Subcutaneous abdominal adipose tissue (tissue), 5 donors: ENCODE results near the gene ATP8B2.
A peak's percentile ranks its signal among the peaks of the same experiment; 100 is the strongest.

Source experiments
- H3K27ac ChIP-seq: one replicate; pipeline ENCODE4 v1.7.0; 2013; ENCODE audit warnings: low read depth, mild to moderate bottlenecking, inconsistent platforms, low read length, moderate library complexity
- H3K27me3 ChIP-seq, 5 donors: one replicate each; pipeline ENCODE4 v1.7.0; 2013; ENCODE audit warnings: low read length in 5 of 5, inconsistent platforms in 1 of 5; ENCODE audit not compliant: control insufficient read depth in 5 of 5, insufficient read depth in 4 of 5
- H3K36me3 ChIP-seq, 5 donors: one replicate each; pipeline ENCODE4 v1.7.0; 2013; ENCODE audit warnings: low read length in 5 of 5; ENCODE audit not compliant: control insufficient read depth in 5 of 5, insufficient read depth in 5 of 5
- H3K4me1 ChIP-seq, 5 donors: one replicate each; pipeline ENCODE4 v1.7.0; 2013; ENCODE audit warnings: low read length in 5 of 5, mild to moderate bottlenecking in 3 of 5, moderate library complexity in 1 of 5; ENCODE audit not compliant: control insufficient read depth in 5 of 5, insufficient read depth in 5 of 5
- H3K4me3 ChIP-seq, 5 donors: one replicate each; pipeline ENCODE4 v1.7.0; 2013; ENCODE audit warnings: low read length in 5 of 5, low read depth in 1 of 5
- H3K9ac ChIP-seq, 5 donors: one replicate each; pipeline ENCODE4 v1.7.0; 2013; ENCODE audit warnings: low read length in 5 of 5, mild to moderate bottlenecking in 4 of 5, moderate library complexity in 3 of 5
- H3K9me3 ChIP-seq, 5 donors: one replicate each; pipeline ENCODE4 v1.7.0; 2013; ENCODE audit warnings: low read length in 5 of 5; ENCODE audit not compliant: control insufficient read depth in 5 of 5
- donor health status: healthy.
- donor health status: healthy.
- donor health status: healthy.
- donor health status: healthy.
- donor health status: healthy.

Gene ATP8B2

DNA sequence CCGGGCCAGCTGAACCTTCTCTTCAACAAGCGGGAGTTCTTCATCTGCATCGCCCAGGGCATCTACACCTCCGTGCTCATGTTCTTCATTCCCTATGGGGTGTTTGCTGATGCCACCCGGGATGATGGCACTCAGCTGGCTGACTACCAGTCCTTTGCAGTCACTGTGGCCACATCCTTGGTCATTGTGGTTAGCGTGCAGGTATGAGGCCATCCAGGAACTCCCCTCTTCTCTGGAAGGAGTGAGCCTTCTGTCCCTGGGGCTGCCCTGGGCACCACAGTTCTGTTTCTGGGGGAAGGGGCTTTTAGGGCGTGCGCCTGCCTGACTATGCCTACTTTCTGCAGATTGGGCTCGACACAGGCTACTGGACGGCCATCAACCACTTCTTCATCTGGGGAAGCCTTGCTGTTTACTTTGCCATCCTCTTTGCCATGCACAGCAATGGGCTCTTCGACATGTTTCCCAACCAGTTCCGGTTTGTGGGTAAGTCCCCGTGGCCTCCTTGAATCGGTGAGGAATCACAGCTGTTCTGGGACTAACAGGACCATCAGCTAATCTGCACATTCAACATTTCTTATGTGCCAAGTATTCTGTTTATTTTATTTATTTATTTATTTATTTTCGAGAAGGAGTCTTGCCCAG, 21.1 kb downstream of the ATP8B2 start:
- Histone ChIP-seq H3K36me3 (peaks cover 0 to 72% (median 66%) of the 10 kb centered on the region in 5 donors), H3K9me3 (no peaks in the 10 kb centered on the region), H3K27me3 (no peaks in the 10 kb centered on the region), H3K4me1 (peaks cover 0 to 5% (median 0%) of the 10 kb centered on the region in 5 donors), H3K27ac (no peak overlapping the region), H3K9ac (no peak overlapping the region), H3K4me3 (no peak overlapping the region)

GRCh38 chr1:154347961-154348360, 22.6 kb downstream of the ATP8B2 start:
- Histone ChIP-seq H3K4me3 (no peak overlapping the region), H3K9me3 (no peaks in the 10 kb centered on the region), H3K36me3 (peaks cover 0 to 57% (median 53%) of the 10 kb centered on the region in 5 donors), H3K4me1 (peaks cover 0 to 16% (median 10%) of the 10 kb centered on the region in 5 donors), H3K9ac (no peak overlapping the region), H3K27ac (no peak overlapping the region), H3K27me3 (no peaks in the 10 kb centered on the region)

GRCh38 chr1:154348429-154349076, 23.2 kb downstream of the ATP8B2 start:
- Histone ChIP-seq H3K4me3 (no peak overlapping the region), H3K27me3 (no peaks in the 10 kb centered on the region), H3K27ac (no peak overlapping the region), H3K9me3 (no peaks in the 10 kb centered on the region), H3K36me3 (peaks cover 0 to 51% (median 47%) of the 10 kb centered on the region in 5 donors), H3K9ac (no peak overlapping the region), H3K4me1 (peaks cover 0 to 22% (median 16%) of the 10 kb centered on the region in 5 donors)

DNA sequence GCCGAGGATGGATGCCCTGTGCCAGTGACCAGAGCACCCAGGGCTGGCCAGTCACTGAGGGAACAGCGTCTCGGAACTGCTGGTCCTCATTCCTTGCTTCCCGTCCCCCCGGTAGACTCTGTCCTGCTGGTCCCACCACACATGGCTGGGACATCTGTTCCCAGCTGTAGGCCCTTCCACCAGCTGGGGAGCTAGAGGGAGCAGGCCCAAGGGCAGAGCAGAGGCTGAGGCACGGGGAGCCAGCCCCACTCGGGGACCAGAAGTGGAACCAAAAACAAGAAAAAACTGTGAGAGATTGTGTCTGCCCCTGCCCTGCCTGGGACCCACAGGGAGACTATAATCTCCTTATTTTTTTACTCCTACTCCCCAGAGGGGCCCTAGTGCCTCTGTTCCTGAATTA, 23.8 kb downstream of the ATP8B2 start:
- H3K27ac ChIP-seq: no peak overlapping the region
- H3K4me3 ChIP-seq: no peak overlapping the region
- no peaks in the 10 kb centered on the region for H3K9me3 ChIP-seq
- H3K27me3 ChIP-seq: no peaks in the 10 kb centered on the region
- peaks cover 0 to 27% (median 21%) of the 10 kb centered on the region in 5 donors for H3K4me1 ChIP-seq
- no peak overlapping the region for H3K9ac ChIP-seq
- peaks cover 0 to 46% (median 42%) of the 10 kb centered on the region in 5 donors for H3K36me3 ChIP-seq

GRCh38 chr1:154350383-154350782, 25.1 kb downstream of the ATP8B2 start:
- no peak overlapping the region for H3K9ac ChIP-seq
- H3K27ac ChIP-seq: no peak overlapping the region
- no peak overlapping the region for H3K4me3 ChIP-seq
- no peaks in the 10 kb centered on the region for H3K9me3 ChIP-seq
- H3K4me1 ChIP-seq: peaks cover 0 to 27% (median 21%) of the 10 kb centered on the region in 5 donors
- no peaks in the 10 kb centered on the region for H3K27me3 ChIP-seq
- H3K36me3 ChIP-seq: peaks cover 0 to 33% (median 29%) of the 10 kb centered on the region in 5 donors

GRCh38 chr1:154351363-154352068, 26.2 kb downstream of the ATP8B2 start:
- peaks cover 0 to 22% (median 18%) of the 10 kb centered on the region in 5 donors for H3K36me3 ChIP-seq
- H3K4me1 ChIP-seq: peaks cover 0 to 27% (median 21%) of the 10 kb centered on the region in 5 donors
- no peak overlapping the region for H3K27ac ChIP-seq
- H3K9me3 ChIP-seq: no peaks in the 10 kb centered on the region
- H3K9ac ChIP-seq: no peak overlapping the region
- H3K4me3 ChIP-seq: no peak overlapping the region
- H3K27me3 ChIP-seq: no peaks in the 10 kb centered on the region

DNA sequence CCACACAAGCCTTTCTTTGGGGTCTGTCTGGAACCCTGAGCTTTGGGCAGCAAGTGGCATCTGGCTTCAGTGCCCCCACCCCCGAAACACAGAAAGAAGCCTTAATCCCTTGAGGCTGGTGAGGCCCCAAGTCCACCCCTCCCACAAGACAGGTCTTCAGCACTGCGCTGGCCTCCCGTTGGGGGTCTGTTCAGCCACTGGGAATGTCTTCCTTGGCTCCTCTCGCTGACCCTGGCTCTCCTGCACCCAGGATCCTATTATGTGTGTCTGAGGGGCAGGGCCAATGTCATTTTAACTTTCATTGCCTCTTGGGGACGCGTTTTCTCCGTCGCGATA, 26.9 kb downstream of the ATP8B2 start:
- Histone ChIP-seq H3K27me3 (no peaks in the 10 kb centered on the region), H3K36me3 (peaks cover 0 to 18% (median 16%) of the 10 kb centered on the region in 5 donors), H3K4me3 (peak overlapping the region; percentile 52 to 69 (median 67)), H3K9me3 (no peaks in the 10 kb centered on the region), H3K4me1 (peaks cover 0 to 27% (median 21%) of the 10 kb centered on the region in 5 donors), H3K9ac (peak overlapping the region; percentile 17 to 69 (median 64)), H3K27ac (no peak overlapping the region)

DNA sequence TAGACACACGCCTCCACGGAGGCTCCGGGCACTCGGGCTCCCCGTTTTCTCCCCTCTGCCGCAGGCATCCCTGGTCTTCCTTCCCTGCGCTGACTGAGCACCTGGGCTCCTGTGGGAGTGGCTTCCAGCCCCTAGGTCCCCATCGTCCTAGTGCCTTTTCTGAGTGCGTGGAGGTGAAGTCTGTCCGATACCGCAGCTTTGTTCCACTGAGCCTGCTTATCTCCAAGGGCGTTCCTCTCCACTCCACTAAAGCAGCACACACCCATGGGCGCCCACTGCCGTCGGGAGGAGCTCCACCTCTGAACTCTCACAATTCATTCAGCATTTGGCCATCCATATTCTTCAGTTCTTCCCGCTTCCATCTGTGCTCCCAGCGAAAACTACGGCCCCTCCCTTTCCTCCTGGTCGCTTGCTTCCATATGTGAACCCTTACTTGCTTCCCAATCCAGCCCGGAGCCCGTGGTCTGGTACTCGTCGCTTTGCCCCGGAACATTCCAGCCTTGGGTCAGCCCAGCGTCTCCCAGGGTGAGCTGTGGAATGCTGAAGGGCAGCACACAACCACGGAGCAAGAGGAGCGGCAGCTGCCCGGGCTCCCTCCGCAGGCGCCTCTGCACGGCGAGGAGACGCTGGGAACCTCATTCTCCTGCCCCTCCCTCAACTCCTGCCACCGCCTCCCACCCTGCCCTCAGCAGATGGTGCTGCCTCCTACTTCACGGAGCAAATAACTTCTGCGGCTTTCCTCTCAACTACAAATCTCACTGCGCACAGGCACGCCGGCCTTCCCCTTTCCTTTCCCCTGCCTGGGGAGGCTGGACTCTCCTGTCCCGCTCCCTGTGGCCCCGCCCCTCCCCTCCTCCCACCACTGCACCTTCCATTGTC, 27.5 kb downstream of the ATP8B2 start:
- peak overlapping the region; percentile 17 to 69 (median 64) for H3K9ac ChIP-seq
- H3K4me3 ChIP-seq: peak overlapping the region; percentile 52 to 69 (median 67)
- H3K27me3 ChIP-seq: no peaks in the 10 kb centered on the region
- H3K36me3 ChIP-seq: peaks cover 0 to 18% (median 16%) of the 10 kb centered on the region in 5 donors
- H3K4me1 ChIP-seq: peaks cover 0 to 27% (median 21%) of the 10 kb centered on the region in 5 donors
- no peaks in the 10 kb centered on the region for H3K9me3 ChIP-seq
- H3K27ac ChIP-seq: no peak overlapping the region

DNA sequence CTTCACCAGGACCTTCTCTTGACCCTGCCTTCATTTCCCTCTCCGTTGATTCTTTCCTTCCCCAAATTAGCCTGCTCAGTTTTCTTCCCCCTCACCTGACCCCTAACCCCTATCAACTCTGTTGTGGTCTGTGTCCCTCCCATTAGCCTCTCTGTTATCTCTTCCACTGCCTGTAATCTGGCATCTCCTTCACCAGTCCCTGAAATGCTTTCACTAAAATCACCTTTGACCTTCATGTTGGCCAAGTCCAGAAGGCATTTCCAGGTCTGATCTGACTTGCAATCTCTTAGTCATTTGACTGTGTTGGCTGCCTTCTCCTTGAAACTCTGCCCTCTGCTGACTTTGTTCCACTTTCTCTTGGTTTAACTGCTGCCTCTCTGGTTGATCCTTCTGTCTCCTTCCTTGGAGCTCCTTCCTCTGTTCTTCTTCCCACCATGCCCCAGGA, 28.2 kb downstream of the ATP8B2 start:
- H3K4me3 ChIP-seq: peak overlapping the region; percentile 25 to 69 (median 63)
- peaks cover 0 to 13% (median 11%) of the 10 kb centered on the region in 5 donors for H3K36me3 ChIP-seq
- no peak overlapping the region for H3K27ac ChIP-seq
- peaks cover 0 to 27% (median 21%) of the 10 kb centered on the region in 5 donors for H3K4me1 ChIP-seq
- H3K9ac ChIP-seq: peak overlapping the region in 2 of 5 donors; percentile 46 to 64
- no peaks in the 10 kb centered on the region for H3K27me3 ChIP-seq
- no peaks in the 10 kb centered on the region for H3K9me3 ChIP-seq
